Skeletal muscle cell (primary cell): Measurements from ENCODE around the gene NMBR.
"Not testable (repeated sequence)": the region's sequence is repeated elsewhere in the genome, so short reads cannot be mapped to it uniquely, and the experiment has no call there.

ENCODE experiments used
- DNase-seq: peaks from one replicate; pipeline ENCODE4 v3.0.0-alpha.2; 2010; ENCODE audit warnings: low read depth
- H3K4me3 ChIP-seq: 2 replicates; pipeline ENCODE4 v1.5.1; 2011; ENCODE audit warnings: low read depth, mild to moderate bottlenecking, control low read depth, low read length, moderate library complexity

Gene NMBR

DNA sequence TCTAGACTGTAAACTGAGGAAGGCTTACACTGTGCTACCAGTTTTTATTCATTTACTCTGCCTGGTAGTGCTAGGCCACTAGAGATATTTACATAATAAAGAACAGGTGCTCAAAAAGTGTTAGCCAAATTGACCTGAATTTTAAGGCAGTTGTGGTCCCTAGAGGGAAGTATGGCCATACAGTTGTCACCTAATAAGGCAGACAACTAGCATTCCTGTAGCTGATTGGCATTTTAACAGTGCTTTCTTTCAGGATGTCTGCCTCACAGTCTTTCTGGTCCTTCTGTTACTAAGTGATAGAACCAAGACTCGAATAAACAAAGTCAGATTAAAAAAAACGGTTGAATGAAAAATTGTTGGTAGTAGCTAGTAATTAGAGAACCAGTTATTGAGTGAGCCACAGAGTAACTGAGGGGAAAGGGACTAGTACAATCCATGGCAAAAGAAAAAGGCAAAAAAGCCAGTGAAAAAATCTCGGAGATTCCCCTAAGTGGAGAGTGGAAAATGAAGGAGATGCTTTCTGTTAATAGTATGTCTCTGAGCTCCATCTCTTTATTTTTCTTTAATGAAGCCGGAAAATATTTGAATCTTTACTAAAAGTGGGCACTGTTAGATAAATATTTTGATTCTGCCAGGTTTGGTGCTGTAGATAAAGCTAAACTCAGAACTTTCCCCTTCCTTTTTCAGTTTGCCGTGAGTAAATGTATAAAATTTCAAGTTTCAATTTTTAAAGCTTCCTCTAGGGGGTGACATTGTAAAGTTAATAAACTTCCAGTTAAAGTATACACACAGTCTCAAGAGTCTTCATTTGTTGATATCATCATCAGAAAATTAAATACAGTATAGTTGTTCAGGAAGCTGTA lies 9.2 kb upstream of the NMBR start:
- no peak for DNase-seq
- H3K4me3 ChIP-seq: no peak overlapping the region

GRCh38 chr6:142155091-142155490 lies 8.2 kb upstream of the NMBR start:
- DNase-seq: no peak
- H3K4me3 ChIP-seq: no peak overlapping the region

DNA sequence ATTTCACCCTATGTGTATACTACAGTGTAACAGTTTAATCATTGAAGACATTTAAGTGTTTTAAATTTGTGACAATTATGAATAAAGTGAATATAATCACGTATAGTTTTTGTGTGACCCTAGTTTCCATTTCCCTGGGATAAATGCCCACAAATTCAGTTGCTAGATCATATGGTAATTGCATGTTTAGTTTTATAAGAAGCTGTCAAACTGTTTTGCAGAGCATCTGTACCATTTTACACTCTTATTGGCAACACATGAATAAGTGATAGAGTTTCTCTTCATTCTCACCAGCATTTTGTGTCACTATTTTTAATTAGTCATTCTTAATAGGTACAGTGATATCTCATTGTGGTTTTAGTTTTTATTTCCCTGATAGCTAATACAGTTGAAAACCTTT lies 7.4 kb upstream of the NMBR start:
- DNase-seq: no peak
- H3K4me3 ChIP-seq: no peak overlapping the region

GRCh38 chr6:142153196-142153595 lies 6.3 kb upstream of the NMBR start:
- no peak for DNase-seq
- H3K4me3 ChIP-seq: no peak overlapping the region

- peak; percentile 33 for DNase-seq
- H3K4me3 ChIP-seq: no peak overlapping the region
Measured at GRCh38 chr6:142152746-142153145, 5.8 kb upstream of the NMBR start.

DNA sequence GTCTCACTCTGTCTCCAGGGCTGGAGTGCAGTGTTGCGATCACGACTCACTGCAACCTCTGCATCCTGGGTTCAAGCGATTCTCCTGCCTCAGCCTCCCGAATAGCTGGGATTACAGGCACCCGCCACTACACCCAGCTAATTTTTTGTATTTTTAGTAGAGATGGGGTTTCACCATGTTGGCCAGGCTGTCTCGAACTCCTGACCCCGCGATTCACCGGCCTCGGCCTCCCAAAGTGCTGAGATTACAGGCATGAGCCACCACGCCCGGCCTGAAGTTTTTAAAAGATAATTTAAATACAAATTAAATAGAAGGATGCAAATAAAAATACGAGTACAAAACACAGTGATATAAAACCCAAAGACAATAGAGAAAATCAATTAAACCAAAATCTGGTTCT lies 5.4 kb downstream of the NMBR start:
- not testable (repeated sequence) for DNase-seq, H3K4me3 ChIP-seq

GRCh38 chr6:142138876-142139275 lies 8.0 kb downstream of the NMBR start:
- H3K4me3 ChIP-seq: no peak overlapping the region

DNA sequence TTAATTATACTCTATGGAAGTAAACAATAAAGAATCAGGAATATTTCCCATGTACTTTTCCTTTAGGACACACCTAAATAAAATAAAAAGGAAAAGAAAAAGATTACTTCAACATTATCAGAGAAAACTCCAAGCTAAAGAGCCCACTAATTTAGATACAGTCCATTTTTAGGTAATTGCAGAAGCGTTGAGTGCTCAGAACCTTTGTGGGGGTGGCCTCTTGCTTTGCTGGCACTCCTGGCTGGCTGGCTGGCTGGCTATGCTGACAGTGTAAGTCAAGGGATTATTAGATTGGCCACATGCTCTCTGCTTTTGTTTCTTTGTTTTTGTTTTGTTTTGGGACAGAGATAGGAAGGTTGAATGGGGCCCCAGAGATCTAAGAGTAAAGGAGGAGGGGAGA lies 14.3 kb downstream of the NMBR start, which contains the start of gene GJE1:
GJE1 (plus strand) TSS at position 301 of the 400 bp plus-strand sequence. CDS start 234 bp downstream, outside the sequence.
- DNase-seq: no peak
- no peak within 1 kb of the TSS for H3K4me3 ChIP-seq

More at GRCh38 chr6:142138876-142139275, 8.0 kb downstream of the NMBR start:
- no peak for DNase-seq

DNA sequence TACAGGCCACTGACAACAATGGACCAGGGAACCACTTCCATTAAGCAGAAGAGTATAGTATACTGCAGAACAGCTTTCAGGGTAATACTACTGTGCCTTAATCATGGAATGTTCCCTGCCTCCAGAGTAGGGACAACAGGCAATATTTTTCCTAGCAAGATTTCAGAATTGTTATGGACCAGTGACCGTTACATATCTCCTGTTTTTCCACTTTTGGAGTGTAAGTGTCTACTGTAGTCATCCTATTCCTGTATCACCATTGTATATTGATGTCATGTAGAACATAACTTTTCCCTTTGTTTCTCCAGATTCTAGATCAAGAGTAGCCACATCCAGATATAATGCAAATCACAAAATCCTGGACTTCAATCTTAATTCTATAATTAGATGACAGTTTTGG lies 16.1 kb downstream of the NMBR start:
- no peak for DNase-seq
- H3K4me3 ChIP-seq: no peak overlapping the region

- no peak overlapping the region for H3K4me3 ChIP-seq
- DNase-seq: no peak
Measured at GRCh38 chr6:142121342-142121741, 25.6 kb downstream of the NMBR start.

GRCh38 chr6:142118925-142119324 lies 28.0 kb downstream of the NMBR start:
- peak; percentile 7 for DNase-seq
- no peak overlapping the region for H3K4me3 ChIP-seq

GRCh38 chr6:142118328-142118727 lies 28.6 kb downstream of the NMBR start:
- no peak overlapping the region for H3K4me3 ChIP-seq
- DNase-seq: no peak

- no peak overlapping the region for H3K4me3 ChIP-seq
- DNase-seq: no peak
Measured at GRCh38 chr6:142117366-142117765, 29.6 kb downstream of the NMBR start.

DNA sequence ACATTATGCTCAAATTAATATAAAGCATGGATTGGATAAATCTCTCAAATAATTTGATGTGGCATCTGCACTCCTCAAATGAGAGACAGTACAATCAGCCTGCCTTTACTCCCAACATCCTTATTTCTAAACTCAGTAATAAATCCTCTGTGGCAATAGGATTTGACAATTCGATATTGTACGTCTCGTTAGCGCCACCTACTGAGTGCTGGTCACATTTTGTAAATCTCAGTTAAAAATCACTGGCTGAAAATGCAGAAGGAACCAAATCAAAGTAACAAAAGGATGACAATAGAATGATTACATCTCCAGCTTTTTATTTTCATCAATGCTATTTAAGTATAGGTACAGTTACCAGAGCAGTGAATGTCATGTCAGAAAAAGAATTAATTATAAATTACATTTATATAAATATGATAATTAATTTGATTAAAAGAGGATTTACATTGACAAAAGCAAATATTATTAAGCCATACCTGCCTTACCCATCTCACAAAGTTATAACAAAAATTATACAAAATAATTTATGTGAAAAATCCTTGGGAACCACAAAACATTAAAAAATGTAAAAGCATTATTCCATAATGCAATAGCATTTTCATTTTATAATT lies 34.4 kb downstream of the NMBR start:
- DNase-seq: peak; percentile 25
- H3K4me3 ChIP-seq: no peak overlapping the region

DNA sequence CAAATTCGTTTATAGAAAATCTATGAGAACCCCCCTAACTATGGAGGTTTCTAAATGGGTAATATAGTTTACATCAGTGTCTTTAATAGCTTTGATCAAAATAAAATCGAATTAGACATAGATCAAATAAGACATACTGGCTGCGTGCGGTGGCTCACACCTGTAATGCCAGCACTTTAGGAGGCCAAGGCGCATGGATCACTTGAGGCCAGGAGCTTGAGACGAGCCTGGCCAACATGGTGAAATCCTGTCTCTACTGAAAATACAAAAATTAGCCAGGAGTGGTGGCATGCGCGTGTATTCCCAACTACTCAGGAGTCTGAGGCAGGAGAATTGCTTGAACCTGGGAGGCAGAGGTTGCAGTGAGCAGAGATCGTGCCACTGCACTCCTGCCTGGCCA lies 36.1 kb downstream of the NMBR start:
- not testable (repeated sequence) for DNase-seq, H3K4me3 ChIP-seq

GRCh38 chr6:142104820-142105219 lies 42.1 kb downstream of the NMBR start:
- not testable (repeated sequence) for DNase-seq, H3K4me3 ChIP-seq

GRCh38 chr6:142088858-142089216 lies 58.1 kb downstream of the NMBR start:
- no peak overlapping the region for H3K4me3 ChIP-seq
- no peak for DNase-seq

GRCh38 chr6:142087950-142088857 lies 58.7 kb downstream of the NMBR start:
- no peak overlapping the region for H3K4me3 ChIP-seq
- DNase-seq: no peak

- no peak overlapping the region for H3K4me3 ChIP-seq
- DNase-seq: no peak
Measured at GRCh38 chr6:142079130-142079529, 67.8 kb downstream of the NMBR start.

DNA sequence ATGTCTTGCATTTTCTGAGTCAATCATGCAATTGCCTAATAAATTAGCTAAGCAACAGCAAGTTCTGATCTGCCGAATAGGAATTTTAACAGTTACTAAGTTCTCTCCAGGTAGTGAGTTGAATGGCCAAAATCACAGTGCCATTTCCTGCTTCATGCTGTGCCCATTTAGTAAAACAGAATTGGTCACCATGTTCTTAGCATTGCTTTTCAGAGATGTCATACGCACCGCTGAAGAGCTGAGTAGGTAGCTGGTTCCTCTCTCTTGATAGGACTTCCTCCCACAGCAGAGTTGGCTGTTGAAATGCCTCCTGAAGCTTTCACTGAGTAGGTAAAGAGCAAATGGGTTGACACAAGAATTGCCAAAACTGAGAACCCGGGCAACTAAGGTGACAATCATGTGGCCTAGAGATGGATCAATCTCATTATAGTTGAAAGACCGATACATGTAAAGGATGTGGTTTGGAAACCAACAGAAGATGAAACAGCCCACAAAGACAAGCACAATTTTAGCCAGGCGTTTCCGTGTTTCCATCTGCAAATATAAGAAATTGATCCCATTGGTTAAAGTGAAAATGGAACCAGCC lies 71.3 kb downstream of the NMBR start:
- no peak for DNase-seq
- H3K4me3 ChIP-seq: no peak overlapping the region
